GM23338 (cell line): ENCODE results near the gene RUNX3. TPM values are rescaled to one million over a fixed set of nuclear protein-coding genes. Genes with fewer than 3 reads are reported as not detected.

Source experiments
- CREB1 ChIP-seq: fragments of 250-450 bp; sonication (Bioruptor Pico); IDR thresholded peaks from 2 replicates; pipeline ENCODE4 v1.5.0; 2020; ENCODE audit warnings: low read depth, mild to moderate bottlenecking, moderate library complexity
- EZH2 ChIP-seq: fragments of 200-600 bp; sonication (generic); IDR thresholded peaks from one replicate; pipeline ENCODE4 v1.8.0; 2017; ENCODE audit warnings: antibody characterized with exemption, mild to moderate bottlenecking, low read depth; ENCODE audit not compliant: unreplicated experiment
- EZH2phosphoT487 ChIP-seq: fragments of 200-600 bp; sonication (generic); IDR thresholded peaks from one replicate; pipeline ENCODE4 v1.8.1; 2018; ENCODE audit warnings: antibody characterized with exemption; ENCODE audit not compliant: unreplicated experiment
- NANOG ChIP-seq: IDR thresholded peaks from 2 replicates; pipeline ENCODE4 v1.6.1; 2016; ENCODE audit warnings: antibody characterized with exemption, borderline replicate concordance
- POLR2AphosphoS5 ChIP-seq: IDR thresholded peaks from 2 replicates; pipeline ENCODE4 v1.6.1; 2016; ENCODE audit warnings: antibody characterized with exemption, low read depth
- STAT1 ChIP-seq: IDR thresholded peaks from one replicate; pipeline ENCODE4 v1.6.1; 2016; ENCODE audit warnings: antibody characterized with exemption; ENCODE audit not compliant: unreplicated experiment
- polyA plus RNA-seq: library from polyadenylated mRNA; unstranded; fragments of >200 nt; fragmentation: Nextera tagmentation; extraction: Ambion mirVana; gene quantifications from 2 replicates; pipeline ENCODE4 v1.2.1, GENCODE V29; 2016
- total RNA-seq: library from RNA; depleted of rRNA; stranded (reverse); fragments of >200 nt; shearing (Covaris generic); gene quantifications from 2 replicates; pipeline ENCODE4 v1.2.3, GENCODE V29; 2014
- TF ChIP-seq, protein P1 (sequence below): fragments of 250-450 bp; sonication (Bioruptor Pico); IDR thresholded peaks from 2 replicates; pipeline ENCODE4 v1.5.0; 2020; ENCODE audit warnings: mild to moderate bottlenecking, moderate library complexity
- TF ChIP-seq, protein P2 (sequence below): IDR thresholded peaks from 2 replicates; pipeline ENCODE4 v1.6.1; 2016; ENCODE audit warnings: antibody characterized with exemption

RUNX3 gene
- total and polyA plus RNA-seq, 2 experiments from 2014 or later = 0.23 to 0.73 TPM

DNA sequence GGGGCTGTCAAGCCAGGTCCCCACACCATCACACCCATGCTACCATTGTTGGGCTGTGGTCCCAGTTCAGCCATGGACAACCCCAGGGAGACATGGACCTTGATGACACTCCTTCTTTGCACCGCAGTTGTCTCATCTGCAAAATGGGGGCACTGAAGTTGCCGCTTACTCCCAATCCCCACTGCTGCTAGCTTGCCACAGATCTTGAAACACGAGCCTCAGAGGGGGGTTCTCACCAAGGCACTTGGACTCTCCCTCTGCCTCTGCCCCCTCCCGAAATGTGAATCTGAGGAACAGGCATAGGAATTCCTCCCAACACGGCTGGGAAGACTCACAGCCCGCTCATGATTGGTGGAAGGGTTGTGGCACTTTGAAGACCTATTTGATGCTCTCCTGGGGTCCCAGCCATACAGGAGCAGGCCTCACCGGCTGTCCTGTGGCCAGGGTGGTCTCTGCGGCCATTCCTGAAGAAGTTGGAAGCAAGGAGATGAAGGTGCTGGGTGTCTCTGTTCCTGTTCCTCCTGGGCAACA is 31.1 kb downstream of the RUNX3 start (continued):
- TF ChIP-seq, protein P1, sequence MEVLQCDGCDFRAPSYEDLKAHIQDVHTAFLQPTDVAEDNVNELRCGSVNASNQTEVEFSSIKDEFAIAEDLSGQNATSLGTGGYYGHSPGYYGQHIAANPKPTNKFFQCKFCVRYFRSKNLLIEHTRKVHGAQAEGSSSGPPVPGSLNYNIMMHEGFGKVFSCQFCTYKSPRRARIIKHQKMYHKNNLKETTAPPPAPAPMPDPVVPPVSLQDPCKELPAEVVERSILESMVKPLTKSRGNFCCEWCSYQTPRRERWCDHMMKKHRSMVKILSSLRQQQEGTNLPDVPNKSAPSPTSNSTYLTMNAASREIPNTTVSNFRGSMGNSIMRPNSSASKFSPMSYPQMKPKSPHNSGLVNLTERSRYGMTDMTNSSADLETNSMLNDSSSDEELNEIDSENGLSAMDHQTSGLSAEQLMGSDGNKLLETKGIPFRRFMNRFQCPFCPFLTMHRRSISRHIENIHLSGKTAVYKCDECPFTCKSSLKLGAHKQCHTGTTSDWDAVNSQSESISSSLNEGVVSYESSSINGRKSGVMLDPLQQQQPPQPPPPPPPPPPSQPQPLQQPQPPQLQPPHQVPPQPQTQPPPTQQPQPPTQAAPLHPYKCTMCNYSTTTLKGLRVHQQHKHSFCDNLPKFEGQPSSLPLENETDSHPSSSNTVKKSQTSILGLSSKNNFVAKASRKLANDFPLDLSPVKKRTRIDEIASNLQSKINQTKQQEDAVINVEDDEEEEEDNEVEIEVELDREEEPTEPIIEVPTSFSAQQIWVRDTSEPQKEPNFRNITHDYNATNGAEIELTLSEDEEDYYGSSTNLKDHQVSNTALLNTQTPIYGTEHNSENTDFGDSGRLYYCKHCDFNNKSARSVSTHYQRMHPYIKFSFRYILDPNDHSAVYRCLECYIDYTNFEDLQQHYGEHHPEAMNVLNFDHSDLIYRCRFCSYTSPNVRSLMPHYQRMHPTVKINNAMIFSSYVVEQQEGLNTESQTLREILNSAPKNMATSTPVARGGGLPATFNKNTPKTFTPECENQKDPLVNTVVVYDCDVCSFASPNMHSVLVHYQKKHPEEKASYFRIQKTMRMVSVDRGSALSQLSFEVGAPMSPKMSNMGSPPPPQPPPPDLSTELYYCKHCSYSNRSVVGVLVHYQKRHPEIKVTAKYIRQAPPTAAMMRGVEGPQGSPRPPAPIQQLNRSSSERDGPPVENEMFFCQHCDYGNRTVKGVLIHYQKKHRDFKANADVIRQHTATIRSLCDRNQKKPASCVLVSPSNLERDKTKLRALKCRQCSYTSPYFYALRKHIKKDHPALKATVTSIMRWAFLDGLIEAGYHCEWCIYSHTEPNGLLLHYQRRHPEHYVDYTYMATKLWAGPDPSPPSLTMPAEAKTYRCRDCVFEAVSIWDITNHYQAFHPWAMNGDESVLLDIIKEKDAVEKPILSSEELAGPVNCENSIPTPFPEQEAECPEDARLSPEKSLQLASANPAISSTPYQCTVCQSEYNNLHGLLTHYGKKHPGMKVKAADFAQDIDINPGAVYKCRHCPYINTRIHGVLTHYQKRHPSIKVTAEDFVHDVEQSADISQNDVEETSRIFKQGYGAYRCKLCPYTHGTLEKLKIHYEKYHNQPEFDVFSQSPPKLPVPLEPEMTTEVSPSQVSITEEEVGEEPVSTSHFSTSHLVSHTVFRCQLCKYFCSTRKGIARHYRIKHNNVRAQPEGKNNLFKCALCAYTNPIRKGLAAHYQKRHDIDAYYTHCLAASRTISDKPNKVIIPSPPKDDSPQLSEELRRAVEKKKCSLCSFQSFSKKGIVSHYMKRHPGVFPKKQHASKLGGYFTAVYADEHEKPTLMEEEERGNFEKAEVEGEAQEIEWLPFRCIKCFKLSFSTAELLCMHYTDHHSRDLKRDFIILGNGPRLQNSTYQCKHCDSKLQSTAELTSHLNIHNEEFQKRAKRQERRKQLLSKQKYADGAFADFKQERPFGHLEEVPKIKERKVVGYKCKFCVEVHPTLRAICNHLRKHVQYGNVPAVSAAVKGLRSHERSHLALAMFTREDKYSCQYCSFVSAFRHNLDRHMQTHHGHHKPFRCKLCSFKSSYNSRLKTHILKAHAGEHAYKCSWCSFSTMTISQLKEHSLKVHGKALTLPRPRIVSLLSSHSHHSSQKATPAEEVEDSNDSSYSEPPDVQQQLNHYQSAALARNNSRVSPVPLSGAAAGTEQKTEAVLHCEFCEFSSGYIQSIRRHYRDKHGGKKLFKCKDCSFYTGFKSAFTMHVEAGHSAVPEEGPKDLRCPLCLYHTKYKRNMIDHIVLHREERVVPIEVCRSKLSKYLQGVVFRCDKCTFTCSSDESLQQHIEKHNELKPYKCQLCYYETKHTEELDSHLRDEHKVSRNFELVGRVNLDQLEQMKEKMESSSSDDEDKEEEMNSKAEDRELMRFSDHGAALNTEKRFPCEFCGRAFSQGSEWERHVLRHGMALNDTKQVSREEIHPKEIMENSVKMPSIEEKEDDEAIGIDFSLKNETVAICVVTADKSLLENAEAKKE (CRISPR knock-in tag) = no peak
- TF ChIP-seq CREB1 (CRISPR knock-in tag) (no peak), EZH2 (no peak), STAT1 (no peak), EZH2phosphoT487 (no peak), NANOG (no peak), POLR2AphosphoS5 (no peak)
- TF ChIP-seq, protein P2, sequence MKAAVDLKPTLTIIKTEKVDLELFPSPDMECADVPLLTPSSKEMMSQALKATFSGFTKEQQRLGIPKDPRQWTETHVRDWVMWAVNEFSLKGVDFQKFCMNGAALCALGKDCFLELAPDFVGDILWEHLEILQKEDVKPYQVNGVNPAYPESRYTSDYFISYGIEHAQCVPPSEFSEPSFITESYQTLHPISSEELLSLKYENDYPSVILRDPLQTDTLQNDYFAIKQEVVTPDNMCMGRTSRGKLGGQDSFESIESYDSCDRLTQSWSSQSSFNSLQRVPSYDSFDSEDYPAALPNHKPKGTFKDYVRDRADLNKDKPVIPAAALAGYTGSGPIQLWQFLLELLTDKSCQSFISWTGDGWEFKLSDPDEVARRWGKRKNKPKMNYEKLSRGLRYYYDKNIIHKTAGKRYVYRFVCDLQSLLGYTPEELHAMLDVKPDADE = no peak
